IMR-90 (cell line): Measurements from ENCODE around the gene CASTOR1. TPM values are rescaled to one million over a fixed set of nuclear protein-coding genes. Genes with fewer than 3 reads are reported as not detected.

Experiments
- ATAC-seq: fragments of 200-7000 bp; cut with Tn5 transposase; 2 replicates; pipeline ENCODE4 v1.9.1; 2020; ENCODE audit warnings: low read depth, mild to moderate bottlenecking, moderate library complexity
- BruUV-seq: library from RNA; stranded (reverse); fragments of 400-500 nt; replicated peaks from 2 replicates; lab custom pipeline; 2021; lab: Mats Ljungman, UMichigan
- CTCF ChIA-PET: fragments of 300-600 bp; formaldehyde crosslinking; extraction: SDS; loops from one replicate; lab custom pipeline; 2021; ENCODE audit warnings: antibody characterized with exemption; lab: Yijun Ruan, JAX
- POLR2A ChIA-PET: fragments of 300-600 bp; sonication (Branson Sonifier 250); formaldehyde crosslinking; loops from one replicate; lab custom pipeline; 2022; ENCODE audit warnings: antibody characterized with exemption; ENCODE audit not compliant: unreplicated experiment; lab: Charles Lee
- DNase-seq: peaks from one replicate; pipeline ENCODE4 v3.0.0; 2013
- H2AFZ ChIP-seq: replicated peaks from 2 replicates; pipeline ENCODE3; 2013; ENCODE audit warnings: low read length, mild to moderate bottlenecking; ENCODE audit not compliant: poor library complexity
- H2AK5ac ChIP-seq: 2 replicates; pipeline ENCODE4 v1.6.1; 2013; ENCODE audit warnings: low read depth, low read length, inconsistent platforms
- H2AK9ac ChIP-seq: replicated peaks from 2 replicates; pipeline ENCODE3; 2013; ENCODE audit warnings: mild to moderate bottlenecking, low read depth, low read length, moderate library complexity; ENCODE audit not compliant: poor library complexity
- H2BK120ac ChIP-seq: 2 replicates; pipeline ENCODE4 v1.6.1; 2013; ENCODE audit warnings: low read depth, low read length, inconsistent platforms
- H2BK15ac ChIP-seq: 3 replicates; pipeline ENCODE4 v1.6.1; 2013; ENCODE audit warnings: low read depth, low read length, inconsistent platforms
- H2BK20ac ChIP-seq: 2 replicates; pipeline ENCODE4 v1.6.1; 2013; ENCODE audit warnings: low read depth, mild to moderate bottlenecking, inconsistent platforms, low read length, moderate library complexity
- H2BK5ac ChIP-seq: 2 replicates; pipeline ENCODE4 v1.6.1; 2013; ENCODE audit warnings: mild to moderate bottlenecking, low read depth, low read length, inconsistent platforms; ENCODE audit not compliant: poor library complexity, severe bottlenecking
- H3K14ac ChIP-seq: replicated peaks from 2 replicates; pipeline ENCODE4 v1.6.1; 2013; ENCODE audit warnings: low read depth, low read length, inconsistent platforms
- H3K18ac ChIP-seq: 2 replicates; pipeline ENCODE4 v1.6.1; 2013; ENCODE audit warnings: low read depth, low read length, control low read depth
- H3K23ac ChIP-seq: 2 replicates; pipeline ENCODE4 v1.6.1; 2013; ENCODE audit warnings: low read depth, low read length, inconsistent platforms
- H3K27ac ChIP-seq: 2 replicates; pipeline ENCODE4 v1.5.1; 2013; ENCODE audit warnings: mild to moderate bottlenecking, control low read depth, low read length; ENCODE audit not compliant: insufficient read depth
- H3K27me3 ChIP-seq: 2 replicates; pipeline ENCODE4 v1.6.1; 2013; ENCODE audit warnings: low read length; ENCODE audit not compliant: control insufficient read depth, insufficient read depth
- H3K36me3 ChIP-seq: 2 replicates; pipeline ENCODE4 v1.6.1; 2013; ENCODE audit warnings: low read length, mixed read lengths; ENCODE audit not compliant: control insufficient read depth, insufficient read depth
- H3K4ac ChIP-seq: 2 replicates; pipeline ENCODE4 v1.6.1; 2013; ENCODE audit warnings: low read depth, low read length, inconsistent platforms
- H3K4me1 ChIP-seq: 2 replicates; pipeline ENCODE4 v1.6.1; 2013; ENCODE audit warnings: low read length, mixed read lengths; ENCODE audit not compliant: control insufficient read depth, insufficient read depth
- H3K4me2 ChIP-seq: 2 replicates; pipeline ENCODE4 v1.6.1; 2013; ENCODE audit warnings: low read depth, mild to moderate bottlenecking, control low read depth, low read length, moderate library complexity
- H3K4me3 ChIP-seq: 2 replicates; pipeline ENCODE4 v1.5.1; 2013; ENCODE audit warnings: low read depth, mild to moderate bottlenecking, control low read depth, low read length, moderate library complexity; ENCODE audit not compliant: insufficient read depth
- H3K56ac ChIP-seq: 2 replicates; pipeline ENCODE4 v1.6.1; 2013; ENCODE audit warnings: low read length, inconsistent platforms; ENCODE audit not compliant: insufficient read depth; ENCODE audit errors: extremely low read depth
- H3K79me1 ChIP-seq, 2 experiments: 2 replicates each; pipeline ENCODE4 v1.6.1; 2013; ENCODE audit warnings: low read length in 2 of 2, inconsistent platforms in 1 of 2, low read depth in 1 of 2
- H3K9ac ChIP-seq: 2 replicates; pipeline ENCODE4 v1.6.1; 2013; ENCODE audit warnings: low read depth, low read length, control low read depth
- H3K9me1 ChIP-seq: 2 replicates; pipeline ENCODE4 v1.6.1; 2013; ENCODE audit warnings: low read length, inconsistent platforms; ENCODE audit not compliant: insufficient read depth
- H3K9me3 ChIP-seq: 2 replicates; pipeline ENCODE4 v1.6.1; 2013; ENCODE audit warnings: low read length; ENCODE audit not compliant: control insufficient read depth, insufficient read depth
- H4K20me1 ChIP-seq: 2 replicates; pipeline ENCODE4 v1.6.1; 2013; ENCODE audit warnings: low read length, inconsistent platforms; ENCODE audit not compliant: insufficient read depth
- H4K5ac ChIP-seq: 2 replicates; pipeline ENCODE4 v1.6.1; 2013; ENCODE audit warnings: mild to moderate bottlenecking, low read depth, low read length, control low read depth
- H4K8ac ChIP-seq, 2 experiments: 2 replicates each; pipeline ENCODE4 v1.6.1; 2013; ENCODE audit warnings: low read depth in 2 of 2, low read length in 2 of 2, control low read depth in 1 of 2, inconsistent platforms in 1 of 2
- H4K91ac ChIP-seq: 2 replicates; pipeline ENCODE4 v1.6.1; 2013; ENCODE audit warnings: low read depth, low read length, inconsistent platforms; ENCODE audit not compliant: insufficient read depth
- ELK1 ChIP-seq: fragments of 150-350 bp; IDR thresholded peaks from 2 replicates; pipeline ENCODE4 v1.6.1; 2016; ENCODE audit warnings: low read depth, mild to moderate bottlenecking, low read length, moderate library complexity, borderline replicate concordance
- MAZ ChIP-seq: IDR thresholded peaks from 2 replicates; pipeline ENCODE4 v1.6.1; 2012; ENCODE audit warnings: low read depth, mild to moderate bottlenecking, low read length, improper control_type of control experiment, moderate library complexity, borderline replicate concordance
- MXI1 ChIP-seq: IDR thresholded peaks from 2 replicates; pipeline ENCODE4 v1.6.1; 2012; ENCODE audit warnings: low read depth, mild to moderate bottlenecking, low read length, moderate library complexity, borderline replicate concordance
- WGBS, 2 experiments: methylation state at CpG; one replicate each; pipeline versions ENCODE4 v1.1.5 to v1.1.7; 2013; ENCODE audit warnings: missing lambda C conversion rate in 2 of 2; ENCODE audit not compliant: insufficient read length in 1 of 2; ENCODE audit errors: extremely low coverage in 2 of 2; 5-methylcytosine and 5-hydroxymethylcytosine counted together
- dilution Hi-C: fragments of 300-500 bp; cut with HindIII; formaldehyde crosslinking; loops from one replicate; pipeline ENCODE4 v1.14.3; 2018; ENCODE audit warnings: low sequenced_read_pairs; ENCODE audit not compliant: unreplicated experiment
- in situ Hi-C: fragments of 300-500 bp; cut with MboI; formaldehyde crosslinking; loops from 3 replicates; pipeline ENCODE4 v1.14.3; 2019; ENCODE audit warnings: low sequenced_read_pairs, inconsistent platforms, mixed read lengths
- intact Hi-C: fragments of 100-400 bp; cut with micrococcal nuclease; formaldehyde crosslinking; loops from 2 replicates; pipeline ENCODE4 v1.10.0; 2022
- polyA plus RNA-seq, 3 experiments: library from polyadenylated mRNA; depleted of rRNA; stranded (reverse); fragments of >200 nt; gene quantifications; 2 replicates each; pipeline ENCODE4 v1.2.3, GENCODE V29; 2012; ENCODE audit warnings: low replicate concordance in 1 of 3
- total RNA-seq: library from RNA; depleted of rRNA; stranded (reverse); fragments of >200 nt; gene quantifications from 2 replicates; pipeline ENCODE4 v1.2.3, GENCODE V29; 2012

CASTOR1 gene
- total and polyA plus RNA-seq, 2 of the 4 experiments (the other 2 are of a cell fraction): 10.6 to 23.5 TPM

GRCh38 chr22:30253205-30253852 is 36.0 kb downstream of the CASTOR1 start:
- TF ChIP-seq MAZ: peak; percentile 94
- TF ChIP-seq MXI1: 0 out of 2 replicates have a peak, but pooled peaks have one; percentile 16
- TF ChIP-seq ELK1: no peak
- Histone ChIP-seq H3K14ac (peak overlapping the region; percentile 97), H3K9me1 (peaks cover 16% of the 10 kb centered on the region), H4K8ac (peak overlapping the region; percentile 98), H4K91ac (peak overlapping the region; percentile 97), H3K9ac (peak overlapping the region; percentile 57), H3K4me1 (peaks cover 42% of the 10 kb centered on the region), H3K56ac (peak overlapping the region; percentile 68; the same call in 1 of the 2 replicates), H2BK15ac (peak overlapping the region; percentile 99), H4K20me1 (no peaks in the 10 kb centered on the region), H3K79me1 (peaks cover 0 to 4% of the 10 kb centered on the region in 2 experiments; a peak in 2 of 4 replicates), H2AK9ac (peak overlapping the region; percentile 92), H3K27ac (peak overlapping the region; percentile 76), H3K4me3 (no peak overlapping the region), H3K4ac (peak overlapping the region; percentile 95), H3K23ac (peak overlapping the region; percentile 90), H3K18ac (peak overlapping the region; percentile 97), H3K36me3 (no peaks in the 10 kb centered on the region), H4K5ac (peak overlapping the region; percentile 87), H2BK120ac (peak overlapping the region; percentile 96), H3K4me2 (no peak overlapping the region), H3K9me3 (no peaks in the 10 kb centered on the region), H2BK20ac (peak overlapping the region; percentile 97), H2AFZ (peak overlapping the region; percentile 88), H2BK5ac (peak overlapping the region; percentile 70), H2AK5ac (peak overlapping the region; percentile 100), H3K27me3 (no peaks in the 10 kb centered on the region)
- WGBS, 2 experiments: no CpG with 5 or more reads among the region's 22 CpGs
- ChIA-PET CTCF (no interaction called here), POLR2A (no interaction called here)
- dilution Hi-C loops: no loop called here
- no TSS peak for BruUV-seq
- in situ Hi-C loops: no loop called here
- intact Hi-C loops: no loop called here
- peak; percentile 3 for ATAC-seq
- DNase-seq: peak; percentile 83
